MM.1S (cell line): ENCODE measurements around the gene PHF1.

Source experiments
- EZH2 ChIP-seq: fragments of 300-600 bp; sonication (generic); optimal IDR thresholded peaks from 2 replicates; pipeline ENCODE3; 2017; ENCODE audit warnings: low read depth, mild to moderate bottlenecking, antibody characterized with exemption, low read length, mixed read lengths
- TF ChIP-seq, protein P1 (sequence below): fragments of 300-600 bp; sonication (generic); IDR thresholded peaks from 2 replicates; pipeline ENCODE4 v1.5.1; 2016; ENCODE audit warnings: antibody characterized with exemption, low read length, mixed read lengths

DNA sequence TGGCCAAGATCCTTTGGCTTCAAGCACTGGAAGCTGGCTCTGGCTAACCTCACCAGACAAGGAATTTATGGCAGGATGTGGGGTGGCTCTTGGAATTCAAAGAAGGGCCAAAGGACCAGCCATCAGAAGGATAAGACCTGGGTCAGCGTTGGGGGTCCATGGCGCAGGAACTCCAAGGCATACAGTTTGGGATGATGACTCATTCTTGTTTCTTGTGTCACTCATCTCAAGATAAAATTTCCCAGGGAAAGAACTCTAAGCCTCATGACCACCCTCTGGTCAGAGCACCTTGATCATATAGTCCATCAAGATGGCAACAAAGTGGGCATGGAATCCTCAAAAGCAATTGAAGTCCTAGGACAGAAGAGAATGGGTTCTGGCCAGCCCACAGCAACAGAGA is 48.4 kb downstream of the PHF1 start:
- TF ChIP-seq, protein P1, sequence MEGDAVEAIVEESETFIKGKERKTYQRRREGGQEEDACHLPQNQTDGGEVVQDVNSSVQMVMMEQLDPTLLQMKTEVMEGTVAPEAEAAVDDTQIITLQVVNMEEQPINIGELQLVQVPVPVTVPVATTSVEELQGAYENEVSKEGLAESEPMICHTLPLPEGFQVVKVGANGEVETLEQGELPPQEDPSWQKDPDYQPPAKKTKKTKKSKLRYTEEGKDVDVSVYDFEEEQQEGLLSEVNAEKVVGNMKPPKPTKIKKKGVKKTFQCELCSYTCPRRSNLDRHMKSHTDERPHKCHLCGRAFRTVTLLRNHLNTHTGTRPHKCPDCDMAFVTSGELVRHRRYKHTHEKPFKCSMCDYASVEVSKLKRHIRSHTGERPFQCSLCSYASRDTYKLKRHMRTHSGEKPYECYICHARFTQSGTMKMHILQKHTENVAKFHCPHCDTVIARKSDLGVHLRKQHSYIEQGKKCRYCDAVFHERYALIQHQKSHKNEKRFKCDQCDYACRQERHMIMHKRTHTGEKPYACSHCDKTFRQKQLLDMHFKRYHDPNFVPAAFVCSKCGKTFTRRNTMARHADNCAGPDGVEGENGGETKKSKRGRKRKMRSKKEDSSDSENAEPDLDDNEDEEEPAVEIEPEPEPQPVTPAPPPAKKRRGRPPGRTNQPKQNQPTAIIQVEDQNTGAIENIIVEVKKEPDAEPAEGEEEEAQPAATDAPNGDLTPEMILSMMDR = no peak
- no peak for TF ChIP-seq EZH2
